Measurements from ENCODE around the gene FOSL2.

DNA sequence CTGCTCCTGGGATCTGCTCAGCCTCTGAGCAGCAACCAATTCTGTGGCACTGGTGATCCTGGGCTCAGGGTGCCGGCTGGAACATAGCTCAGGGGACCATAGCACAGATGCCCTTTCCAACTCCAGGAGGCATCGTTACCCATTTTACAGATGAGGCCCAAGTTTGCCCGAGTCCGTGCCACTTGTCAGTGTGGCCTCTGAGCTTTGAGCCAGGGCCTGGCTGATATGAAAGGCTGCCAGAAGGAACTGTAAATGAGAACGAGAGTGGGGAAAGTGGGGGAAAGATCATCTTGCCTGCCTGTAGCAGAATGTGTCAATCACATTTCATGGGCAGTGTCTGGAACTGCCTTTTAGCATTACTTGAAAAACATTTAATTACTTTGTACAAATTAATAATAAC is 23.3 kb upstream of the FOSL2 start:
- TF ChIP-seq NBN (IDR thresholded peaks at IDR 0.05) (no peak), POLR2AphosphoS5 (IDR thresholded peaks at IDR 0.05; ENCODE audit: low read length) (no peak), ZNF274 (IDR thresholded peaks at IDR 0.05; ENCODE audit: insufficient read depth, insufficient read length) (no peak), RAD21 (IDR thresholded peaks at IDR 0.05; ENCODE audit: insufficient read depth, low read depth, low read length) (no peak), POLR2A (IDR thresholded peaks at IDR 0.05; ENCODE audit: low read depth, low read length) (no peak), HDAC6 (IDR thresholded peaks at IDR 0.05; ENCODE audit: unreplicated experiment) (no peak), MAX (IDR thresholded peaks at IDR 0.05; ENCODE audit: low read depth, low read length) (no peak), SPI1 (IDR thresholded peaks at IDR 0.05; ENCODE audit: borderline replicate concordance, insufficient read depth, low read depth, low read length) (no peak), JUND (IDR thresholded peaks at IDR 0.05; ENCODE audit: low read depth, low read length) (no peak)

Data from GM12878 (cell line).